DOHH2 (cell line): ENCODE data around the gene CSNK1A1.

Experiments used
- EZH2phosphoT487 ChIP-seq: fragments of 200-600 bp; sonication (generic); IDR thresholded peaks from 2 replicates; pipeline ENCODE4 v1.6.1; 2017; ENCODE audit warnings: borderline replicate concordance, mild to moderate bottlenecking, antibody characterized with exemption, low read length, moderate library complexity, mixed read lengths
- TF ChIP-seq, protein P1 (sequence below): fragments of 200-600 bp; sonication (generic); IDR thresholded peaks from one replicate; pipeline ENCODE4 v1.5.1; 2014; ENCODE audit warnings: antibody characterized with exemption, mild to moderate bottlenecking, low read depth, low read length; ENCODE audit not compliant: poor library complexity, severe bottlenecking

DNA sequence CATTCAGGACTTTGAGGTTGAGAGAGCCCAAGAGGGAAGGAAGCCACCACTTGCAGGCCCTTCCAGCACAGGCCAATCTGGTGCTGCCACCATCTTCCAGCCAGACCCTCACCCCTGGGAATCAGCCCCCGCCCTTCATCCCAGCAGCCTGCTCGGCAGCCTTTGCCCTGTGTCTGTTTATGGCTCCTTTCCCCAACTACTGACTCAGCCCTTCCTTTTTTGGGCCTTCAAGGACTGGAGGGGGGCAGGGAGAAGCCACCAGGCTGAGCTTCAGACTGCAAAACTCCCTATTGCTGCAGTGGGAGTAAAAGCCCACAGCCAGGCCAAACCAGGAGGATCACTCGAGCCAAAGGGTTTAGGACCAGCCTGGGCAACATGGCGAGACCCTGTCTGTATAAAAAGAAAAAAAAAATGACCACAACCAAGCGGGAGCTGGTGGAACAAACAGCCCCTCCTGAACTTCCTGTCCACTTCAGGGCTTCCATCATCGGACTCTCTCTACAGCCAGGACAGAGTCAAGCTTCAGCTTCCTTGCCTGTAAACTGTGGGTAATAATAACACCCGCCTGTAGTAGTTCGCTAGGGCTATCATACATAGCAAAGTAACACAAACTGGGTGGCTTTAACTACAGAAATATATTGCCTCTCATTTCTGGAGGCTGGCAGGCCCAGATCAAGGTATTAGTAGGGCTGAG, 86.3 kb downstream of the CSNK1A1 start:
- TF ChIP-seq, protein P1, sequence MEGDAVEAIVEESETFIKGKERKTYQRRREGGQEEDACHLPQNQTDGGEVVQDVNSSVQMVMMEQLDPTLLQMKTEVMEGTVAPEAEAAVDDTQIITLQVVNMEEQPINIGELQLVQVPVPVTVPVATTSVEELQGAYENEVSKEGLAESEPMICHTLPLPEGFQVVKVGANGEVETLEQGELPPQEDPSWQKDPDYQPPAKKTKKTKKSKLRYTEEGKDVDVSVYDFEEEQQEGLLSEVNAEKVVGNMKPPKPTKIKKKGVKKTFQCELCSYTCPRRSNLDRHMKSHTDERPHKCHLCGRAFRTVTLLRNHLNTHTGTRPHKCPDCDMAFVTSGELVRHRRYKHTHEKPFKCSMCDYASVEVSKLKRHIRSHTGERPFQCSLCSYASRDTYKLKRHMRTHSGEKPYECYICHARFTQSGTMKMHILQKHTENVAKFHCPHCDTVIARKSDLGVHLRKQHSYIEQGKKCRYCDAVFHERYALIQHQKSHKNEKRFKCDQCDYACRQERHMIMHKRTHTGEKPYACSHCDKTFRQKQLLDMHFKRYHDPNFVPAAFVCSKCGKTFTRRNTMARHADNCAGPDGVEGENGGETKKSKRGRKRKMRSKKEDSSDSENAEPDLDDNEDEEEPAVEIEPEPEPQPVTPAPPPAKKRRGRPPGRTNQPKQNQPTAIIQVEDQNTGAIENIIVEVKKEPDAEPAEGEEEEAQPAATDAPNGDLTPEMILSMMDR: no peak
- TF ChIP-seq EZH2phosphoT487: no peak
